Parathyroid adenoma (tissue), 2 donors: Measurements from ENCODE around the gene MMP2.

Experiments used
- H2AFZ ChIP-seq: fragments of 300-600 bp; sonication (generic); one replicate; pipeline ENCODE4 v1.7.0; 2017; ENCODE audit warnings: antibody characterized with exemption, mild to moderate bottlenecking
- H3K27ac ChIP-seq: fragments of 300-600 bp; sonication (generic); one replicate; pipeline ENCODE4 v1.7.0; 2017
- H3K27me3 ChIP-seq: fragments of 300-600 bp; sonication (generic); one replicate; pipeline ENCODE4 v1.7.0; 2017; ENCODE audit warnings: low read length; ENCODE audit not compliant: control insufficient read depth, insufficient read depth
- H3K36me3 ChIP-seq: fragments of 300-600 bp; sonication (generic); one replicate; pipeline ENCODE4 v1.7.0; 2017; ENCODE audit warnings: low read length; ENCODE audit not compliant: control insufficient read depth, insufficient read depth
- H3K4me1 ChIP-seq: fragments of 300-600 bp; sonication (generic); one replicate; pipeline ENCODE4 v1.7.0; 2017; ENCODE audit warnings: control low read depth
- H3K4me2 ChIP-seq: fragments of 300-600 bp; sonication (generic); one replicate; pipeline ENCODE4 v1.7.0; 2017; ENCODE audit warnings: low read length
- H3K4me3 ChIP-seq: fragments of 300-600 bp; sonication (generic); one replicate; pipeline ENCODE4 v1.7.0; 2017; ENCODE audit warnings: low read depth, low read length
- H3K79me2 ChIP-seq: fragments of 300-600 bp; sonication (generic); one replicate; pipeline ENCODE4 v1.7.0; 2017; ENCODE audit warnings: control low read depth
- H3K9ac ChIP-seq: fragments of 300-600 bp; sonication (generic); one replicate; pipeline ENCODE4 v1.7.0; 2017; ENCODE audit warnings: mild to moderate bottlenecking
- H3K9me3 ChIP-seq: fragments of 300-600 bp; sonication (generic); one replicate; pipeline ENCODE4 v1.7.0; 2017; ENCODE audit warnings: low read length; ENCODE audit not compliant: control insufficient read depth
- CTCF ChIP-seq: fragments of 300-600 bp; sonication (generic); IDR thresholded peaks from one replicate; pipeline ENCODE4 v1.7.0; 2017; ENCODE audit warnings: antibody characterized with exemption, mild to moderate bottlenecking
- donor health status: primary hyperparathyroidism.

Gene MMP2

GRCh38 chr16:55453909-55454308 is 25.1 kb upstream of the MMP2 start:
- no peaks in the 10 kb centered on the region for H3K4me1 ChIP-seq
- no peak overlapping the region for H3K27ac ChIP-seq
- TF ChIP-seq CTCF, result no peak
- H3K36me3 ChIP-seq, result no peaks in the 10 kb centered on the region
- H2AFZ ChIP-seq, result no peak overlapping the region
- no peak overlapping the region for H3K9ac ChIP-seq
- no peaks in the 10 kb centered on the region for H3K27me3 ChIP-seq
- no peak overlapping the region for H3K4me3 ChIP-seq
- no peak overlapping the region for H3K4me2 ChIP-seq
- no peaks in the 10 kb centered on the region for H3K79me2 ChIP-seq
- H3K9me3 ChIP-seq, result no peaks in the 10 kb centered on the region

GRCh38 chr16:55454861-55455260 is 24.1 kb upstream of the MMP2 start:
- Histone ChIP-seq H2AFZ (no peak overlapping the region), H3K9me3 (no peaks in the 10 kb centered on the region), H3K36me3 (no peaks in the 10 kb centered on the region)

DNA sequence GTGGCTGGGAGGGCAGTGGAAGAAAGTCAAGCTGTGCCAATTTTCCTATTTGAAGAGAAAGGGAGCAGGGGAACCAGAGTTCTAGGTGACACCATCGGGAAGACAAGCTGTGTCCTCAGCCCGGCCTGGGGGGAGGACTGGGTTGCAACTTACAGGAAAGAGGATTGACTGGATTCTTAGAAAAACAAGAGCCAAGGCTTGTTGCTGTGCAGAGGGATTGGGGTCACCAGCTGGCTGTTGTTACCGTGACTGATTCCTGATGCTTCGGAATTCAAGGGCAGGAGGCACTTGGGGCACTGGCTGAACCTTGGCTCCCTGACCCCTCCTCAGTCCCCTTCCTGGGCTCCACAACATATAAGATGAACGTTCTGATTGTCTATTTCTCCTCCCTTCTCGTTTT is 16.8 kb upstream of the MMP2 start:
- Histone ChIP-seq H3K79me2 (no peaks in the 10 kb centered on the region), H3K9ac (no peak overlapping the region), H3K27me3 (no peaks in the 10 kb centered on the region), H3K4me1 (no peaks in the 10 kb centered on the region), H3K4me2 (no peak overlapping the region), H3K4me3 (no peak overlapping the region), H3K27ac (no peak overlapping the region), H3K36me3 (no peaks in the 10 kb centered on the region), H3K9me3 (no peaks in the 10 kb centered on the region), H2AFZ (no peak overlapping the region)
- TF ChIP-seq CTCF, result no peak

More at GRCh38 chr16:55454861-55455260, 24.1 kb upstream of the MMP2 start:
- no peak overlapping the region for H3K4me3 ChIP-seq
- H3K79me2 ChIP-seq, result no peaks in the 10 kb centered on the region
- no peaks in the 10 kb centered on the region for H3K4me1 ChIP-seq
- H3K4me2 ChIP-seq, result no peak overlapping the region
- no peak overlapping the region for H3K27ac ChIP-seq
- no peak for TF ChIP-seq CTCF
- no peaks in the 10 kb centered on the region for H3K27me3 ChIP-seq
- H3K9ac ChIP-seq, result no peak overlapping the region

GRCh38 chr16:55464375-55464774 is 14.6 kb upstream of the MMP2 start:
- no peak for TF ChIP-seq CTCF
- Histone ChIP-seq H3K79me2 (no peaks in the 10 kb centered on the region), H3K4me3 (no peak overlapping the region), H3K9me3 (no peaks in the 10 kb centered on the region), H3K9ac (no peak overlapping the region), H3K4me1 (no peaks in the 10 kb centered on the region), H3K27me3 (no peaks in the 10 kb centered on the region), H2AFZ (no peak overlapping the region), H3K36me3 (no peaks in the 10 kb centered on the region), H3K4me2 (no peak overlapping the region), H3K27ac (no peak overlapping the region)

DNA sequence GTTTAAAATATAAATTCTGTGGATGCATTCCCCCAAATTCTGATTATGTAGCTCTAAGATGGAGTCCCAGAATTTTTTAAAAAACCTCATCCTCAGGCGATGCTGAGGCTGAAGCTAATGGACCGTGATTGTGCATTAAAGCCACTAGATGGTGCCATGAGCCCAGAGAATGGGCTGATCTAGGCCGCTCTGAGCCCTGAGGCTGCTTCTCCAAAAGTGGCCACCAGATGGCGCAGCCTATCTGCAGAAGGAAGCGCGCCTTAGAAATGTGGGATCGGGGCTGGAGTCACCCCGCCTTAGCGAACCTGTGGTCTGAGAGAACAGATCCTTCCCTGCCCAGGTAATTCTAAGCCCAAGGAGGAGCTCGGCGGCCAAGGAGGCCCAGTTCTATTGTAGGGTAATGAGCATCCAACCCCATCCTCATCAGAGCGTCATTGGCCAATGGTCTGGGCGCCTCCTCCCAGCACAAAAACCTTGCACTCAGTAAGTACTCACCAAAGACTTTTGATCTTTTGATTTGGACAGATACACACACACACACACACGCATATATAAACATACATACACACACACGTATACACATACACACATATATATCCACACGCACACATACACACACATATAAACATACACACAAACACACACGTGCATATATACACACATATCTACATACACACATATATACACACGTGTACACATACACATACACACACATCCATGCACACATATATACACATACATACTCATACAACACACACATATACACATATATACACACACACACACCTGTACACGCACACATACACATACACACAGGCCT is 13.7 kb upstream of the MMP2 start:
- no peak overlapping the region for H3K4me2 ChIP-seq
- no peak overlapping the region for H3K9ac ChIP-seq
- no peaks in the 10 kb centered on the region for H3K36me3 ChIP-seq
- H3K27me3 ChIP-seq, result no peaks in the 10 kb centered on the region
- H3K4me3 ChIP-seq, result no peak overlapping the region
- no peaks in the 10 kb centered on the region for H3K4me1 ChIP-seq
- no peaks in the 10 kb centered on the region for H3K9me3 ChIP-seq
- H3K79me2 ChIP-seq, result no peaks in the 10 kb centered on the region
- TF ChIP-seq CTCF, result peak; percentile 100
- H3K27ac ChIP-seq, result no peak overlapping the region
- H2AFZ ChIP-seq, result peak overlapping the region; percentile 33
